AG08396 (cell line): Measurements from ENCODE around the gene EIF1.
A peak's percentile ranks its signal among the peaks of the same experiment; 100 is the strongest.
"Not testable (repeated sequence)": the region's sequence is repeated elsewhere in the genome, so short reads cannot be mapped to it uniquely, and the experiment has no call there.

Source experiments
- DNase-seq: peaks from one replicate; pipeline ENCODE4 v3.0.0; 2012; ENCODE audit warnings: low spot score, mixed read lengths

Gene EIF1

GRCh38 chr17:41688641-41689496 lies at the start of gene EIF1:
EIF1 (plus strand) TSS chr17:41688885; CDS start chr17:41689039, 154 bp downstream.
- peak; percentile 97 for DNase-seq

GRCh38 chr17:41638941-41639340 lies 49.7 kb upstream of the EIF1 start:
- no peak for DNase-seq

GRCh38 chr17:41639492-41640473 lies 48.9 kb upstream of the EIF1 start:
- no peak for DNase-seq

GRCh38 chr17:41640596-41640995 lies 48.1 kb upstream of the EIF1 start:
- not testable (repeated sequence) for DNase-seq

- no peak for DNase-seq
These were observed 46.2 kb upstream of the EIF1 start for GRCh38 chr17:41642252-41643156.

- DNase-seq = no peak
These were observed 41.5 kb upstream of the EIF1 start for GRCh38 chr17:41647038-41647813.

- peak; percentile 91 for DNase-seq
These were observed 40.7 kb upstream of the EIF1 start for GRCh38 chr17:41647940-41648410.

- DNase-seq = peak; percentile 91
These were observed 40.1 kb upstream of the EIF1 start for GRCh38 chr17:41648411-41649195.

GRCh38 chr17:41649923-41650519 lies 38.7 kb upstream of the EIF1 start:
- DNase-seq = no peak

- DNase-seq = no peak
These were observed 37.7 kb upstream of the EIF1 start for GRCh38 chr17:41650794-41651624.

- peak; percentile 51 for DNase-seq
These were observed 36.8 kb upstream of the EIF1 start for GRCh38 chr17:41651625-41652460.

GRCh38 chr17:41652461-41652970 lies 36.2 kb upstream of the EIF1 start:
- DNase-seq = no peak

GRCh38 chr17:41653421-41653820 lies 35.3 kb upstream of the EIF1 start:
- DNase-seq = no peak

GRCh38 chr17:41653892-41654677 lies 34.6 kb upstream of the EIF1 start:
- DNase-seq = no peak

- DNase-seq = no peak
These were observed 33.7 kb upstream of the EIF1 start for GRCh38 chr17:41654678-41655607.
